NCI-H1417 (cell line): ENCODE results near the gene CD300LD.
A peak's percentile ranks its signal among the peaks of the same experiment; 100 is the strongest.
"Not testable (repeated sequence)": the region's sequence is repeated elsewhere in the genome, so short reads cannot be mapped to it uniquely, and the experiment has no call there.

Experiments used
- DNase-seq, 3 experiments: peaks; one replicate each; lab custom pipeline; 2025; lab: John Stamatoyannopoulos, UW

The CD300LD gene

GRCh38 chr17:74606050-74606449 is 14.0 kb upstream of the CD300LD start:
- no peak for DNase-seq

- no peak for DNase-seq
Observed at GRCh38 chr17:74605361-74605760, 13.3 kb upstream of the CD300LD start.

- DNase-seq, result no peak
Observed at GRCh38 chr17:74604761-74605160, 12.7 kb upstream of the CD300LD start.

GRCh38 chr17:74604200-74604599 is 12.1 kb upstream of the CD300LD start:
- DNase-seq, result no peak

GRCh38 chr17:74603746-74604145 is 11.7 kb upstream of the CD300LD start:
- no peak for DNase-seq

GRCh38 chr17:74603037-74603635 is 11.1 kb upstream of the CD300LD start:
- no peak for DNase-seq

- peak; percentile 13 to 59 (median 20) for DNase-seq
Observed at GRCh38 chr17:74601944-74602572, 10.0 kb upstream of the CD300LD start.

GRCh38 chr17:74599448-74599939 is 7.4 kb upstream of the CD300LD start:
- peak in 1 of 3 experiments; percentile 10 for DNase-seq

GRCh38 chr17:74599023-74599399 is 6.9 kb upstream of the CD300LD start:
- DNase-seq, result no peak

GRCh38 chr17:74598346-74599022 is 6.4 kb upstream of the CD300LD start:
- peak in 1 of 3 experiments; percentile 40 for DNase-seq

GRCh38 chr17:74597069-74597790 is 5.1 kb upstream of the CD300LD start:
- DNase-seq, result no peak

- no peak for DNase-seq
Observed at GRCh38 chr17:74595037-74595750, 3.1 kb upstream of the CD300LD start.

- DNase-seq, result no peak
Observed at GRCh38 chr17:74591503-74591902, 580 bp downstream of the CD300LD start.

GRCh38 chr17:74585711-74586110 is 6.4 kb downstream of the CD300LD start:
- DNase-seq, result no peak

GRCh38 chr17:74584292-74585060 is 7.6 kb downstream of the CD300LD start:
- no peak for DNase-seq

- no peak for DNase-seq
Observed at GRCh38 chr17:74582633-74583032, 9.4 kb downstream of the CD300LD start.

GRCh38 chr17:74579900-74580299 is 12.2 kb downstream of the CD300LD start:
- no peak for DNase-seq

- DNase-seq, result no peak
Observed at GRCh38 chr17:74578979-74579378, 13.1 kb downstream of the CD300LD start.

- DNase-seq, result no peak
Observed at GRCh38 chr17:74574489-74575142, 17.5 kb downstream of the CD300LD start.

GRCh38 chr17:74573635-74574034 is 18.4 kb downstream of the CD300LD start:
- DNase-seq, result not testable (repeated sequence)

GRCh38 chr17:74573169-74573568 is 18.9 kb downstream of the CD300LD start:
- no peak for DNase-seq
